Activated T-cell treated with anti-CD3 and anti-CD28 coated beads, Interleukin-2, amount 50 U/mL, for 4 hours (primary cell): ENCODE measurements around the gene SSH3. TPM values are rescaled to one million over a fixed set of nuclear protein-coding genes. Genes with fewer than 3 reads are reported as not detected.
"Not testable (repeated sequence)": the region's sequence is repeated elsewhere in the genome, so short reads cannot be mapped to it uniquely, and the experiment has no call there.

ENCODE experiments used
- ATAC-seq, 2 donors: fragments of 200-7000 bp; cut with Tn5 transposase; one replicate each; pipeline ENCODE4 v1.10.0; 2021
- DNase-seq: peaks from one replicate; pipeline ENCODE4 v3.0.0-alpha.2; 2020
- H3K27me3 Mint-ChIP-seq: one replicate; pipeline ENCODE4 v1.8.0; 2021; ENCODE audit warnings: low read depth, mixed read lengths
- H3K36me3 Mint-ChIP-seq: one replicate; pipeline ENCODE4 v1.8.0; 2022; ENCODE audit warnings: mixed read lengths; ENCODE audit not compliant: insufficient read depth
- H3K4me1 Mint-ChIP-seq: one replicate; pipeline ENCODE4 v1.8.0; 2021; ENCODE audit warnings: low read depth, mixed read lengths
- H3K4me3 Mint-ChIP-seq: one replicate; pipeline ENCODE4 v1.8.0; 2021; ENCODE audit warnings: mild to moderate bottlenecking, moderate library complexity, mixed read lengths
- H3K9me3 Mint-ChIP-seq: one replicate; pipeline ENCODE4 v1.8.0; 2021; ENCODE audit warnings: mixed read lengths
- total RNA-seq, 3 donors: library from RNA; stranded (reverse); gene quantifications; one replicate each; pipeline ENCODE4 v1.2.1, GENCODE V29; 2021

The SSH3 gene
- total RNA-seq = 1 to 10 TPM; 4.8 to 7.2 (median 6.6) TPM

GRCh38 chr11:67303132-67303834, at the start of gene SSH3:
SSH3 (plus strand) TSS chr11:67303530; CDS start chr11:67303626, 96 bp downstream.
- no peak for DNase-seq
- peak; percentile 87 to 88 for ATAC-seq
- H3K4me1 Mint-ChIP-seq = peaks cover 15% of the 10 kb centered on the region
- no peaks in the 10 kb centered on the region for H3K27me3 Mint-ChIP-seq
- no peaks in the 10 kb centered on the region for H3K9me3 Mint-ChIP-seq
- H3K36me3 Mint-ChIP-seq = peaks cover 4% of the 10 kb centered on the region
- H3K4me3 Mint-ChIP-seq = peak within 1 kb of the TSS; percentile 68

GRCh38 chr11:67253872-67254624, 49.3 kb upstream of the SSH3 start:
- H3K9me3 Mint-ChIP-seq = no peaks in the 10 kb centered on the region
- no peaks in the 10 kb centered on the region for H3K27me3 Mint-ChIP-seq
- H3K36me3 Mint-ChIP-seq = peaks cover 54% of the 10 kb centered on the region
- H3K4me3 Mint-ChIP-seq = peak overlapping the region; percentile 22
- no peak for DNase-seq
- ATAC-seq = peak in 1 of 2 donors; percentile 56
- H3K4me1 Mint-ChIP-seq = peaks cover 37% of the 10 kb centered on the region

GRCh38 chr11:67254798-67255197, 48.5 kb upstream of the SSH3 start:
- no peaks in the 10 kb centered on the region for H3K27me3 Mint-ChIP-seq
- peaks cover 47% of the 10 kb centered on the region for H3K36me3 Mint-ChIP-seq
- H3K4me3 Mint-ChIP-seq = no peak overlapping the region
- no peak for ATAC-seq
- peaks cover 37% of the 10 kb centered on the region for H3K4me1 Mint-ChIP-seq
- DNase-seq = no peak
- no peaks in the 10 kb centered on the region for H3K9me3 Mint-ChIP-seq

GRCh38 chr11:67255353-67255752, 48.0 kb upstream of the SSH3 start:
- Mint-ChIP-seq H3K9me3 (no peaks in the 10 kb centered on the region), H3K27me3 (no peaks in the 10 kb centered on the region), H3K36me3 (peaks cover 42% of the 10 kb centered on the region), H3K4me1 (peaks cover 37% of the 10 kb centered on the region), H3K4me3 (no peak overlapping the region)
- ATAC-seq (no peak), DNase-seq (no peak)

- Mint-ChIP-seq H3K36me3 (peaks cover 38% of the 10 kb centered on the region), H3K4me3 (no peak overlapping the region), H3K9me3 (no peaks in the 10 kb centered on the region), H3K27me3 (no peaks in the 10 kb centered on the region), H3K4me1 (peaks cover 33% of the 10 kb centered on the region)
- DNase-seq (no peak), ATAC-seq (no peak)
Measured at GRCh38 chr11:67255864-67256263, 47.5 kb upstream of the SSH3 start.

- no peak for DNase-seq
- no peak for ATAC-seq
- no peak overlapping the region for H3K4me3 Mint-ChIP-seq
- no peaks in the 10 kb centered on the region for H3K27me3 Mint-ChIP-seq
- peaks cover 36% of the 10 kb centered on the region for H3K4me1 Mint-ChIP-seq
- peaks cover 35% of the 10 kb centered on the region for H3K36me3 Mint-ChIP-seq
- H3K9me3 Mint-ChIP-seq = no peaks in the 10 kb centered on the region
Measured at GRCh38 chr11:67256477-67257135, 46.7 kb upstream of the SSH3 start.

- Mint-ChIP-seq H3K4me3 (peak overlapping the region; percentile 21), H3K4me1 (peaks cover 32% of the 10 kb centered on the region), H3K9me3 (no peaks in the 10 kb centered on the region), H3K27me3 (peaks cover 3% of the 10 kb centered on the region), H3K36me3 (peaks cover 12% of the 10 kb centered on the region)
- DNase-seq (no peak), ATAC-seq (no peak)
Measured at GRCh38 chr11:67260406-67260805, 42.9 kb upstream of the SSH3 start.

GRCh38 chr11:67260885-67261639, 42.3 kb upstream of the SSH3 start:
- not testable (repeated sequence) for ATAC-seq, DNase-seq, H3K27me3 Mint-ChIP-seq, H3K9me3 Mint-ChIP-seq, H3K36me3 Mint-ChIP-seq
- H3K4me3 Mint-ChIP-seq = peak overlapping the region; percentile 21
- peaks cover 38% of the 10 kb centered on the region for H3K4me1 Mint-ChIP-seq

GRCh38 chr11:67261640-67261945, 41.7 kb upstream of the SSH3 start:
- no peak for DNase-seq
- H3K27me3 Mint-ChIP-seq = peaks cover 3% of the 10 kb centered on the region
- H3K4me3 Mint-ChIP-seq = no peak overlapping the region
- H3K4me1 Mint-ChIP-seq = peaks cover 39% of the 10 kb centered on the region
- ATAC-seq = no peak
- no peaks in the 10 kb centered on the region for H3K9me3 Mint-ChIP-seq
- H3K36me3 Mint-ChIP-seq = peaks cover 6% of the 10 kb centered on the region

- Mint-ChIP-seq H3K27me3 (peaks cover 3% of the 10 kb centered on the region), H3K9me3 (no peaks in the 10 kb centered on the region), H3K4me3 (peak overlapping the region; percentile 19), H3K36me3 (peaks cover 2% of the 10 kb centered on the region), H3K4me1 (peaks cover 39% of the 10 kb centered on the region)
- DNase-seq = no peak
- no peak for ATAC-seq
Measured at GRCh38 chr11:67261946-67262681, 41.2 kb upstream of the SSH3 start.

- ATAC-seq (peak; percentile 30 to 34), DNase-seq (peak; percentile 64)
- H3K36me3 Mint-ChIP-seq = peaks cover 2% of the 10 kb centered on the region
- H3K9me3 Mint-ChIP-seq = no peaks in the 10 kb centered on the region
- H3K27me3 Mint-ChIP-seq = peaks cover 3% of the 10 kb centered on the region
- H3K4me1 Mint-ChIP-seq = peaks cover 44% of the 10 kb centered on the region
- H3K4me3 Mint-ChIP-seq = peak overlapping the region; percentile 19
Measured at GRCh38 chr11:67262731-67263675, 40.3 kb upstream of the SSH3 start.

- Mint-ChIP-seq H3K4me1 (peaks cover 55% of the 10 kb centered on the region), H3K4me3 (peak overlapping the region; percentile 78), H3K36me3 (peaks cover 5% of the 10 kb centered on the region), H3K9me3 (no peaks in the 10 kb centered on the region), H3K27me3 (peaks cover 3% of the 10 kb centered on the region)
- no peak for ATAC-seq
- no peak for DNase-seq
Measured at GRCh38 chr11:67264260-67264659, 39.1 kb upstream of the SSH3 start.
